Measurements from ENCODE around the gene ATP9A.

ATP9A gene

GRCh38 chr20:51763965-51764602, 4.1 kb downstream of the ATP9A start:
- no peak overlapping the region for H3K27ac ChIP-seq (ENCODE audit: low read depth, low read length, poor library complexity, severe bottlenecking)
- no peaks in the 10 kb centered on the region for H4K20me1 ChIP-seq (ENCODE audit: insufficient read depth, low read length)
- no peaks in the 10 kb centered on the region for H3K9me3 ChIP-seq (ENCODE audit: low read length)
- H3K27me3 ChIP-seq (ENCODE audit: insufficient read depth, low read length): 0 out of 2 replicates have a peak, but pooled peaks cover 2% of the 10 kb centered on the region
- TF ChIP-seq EZH2 (IDR thresholded peaks at IDR 0.05; ENCODE audit: borderline replicate concordance, low read length): no peak
- no peak for TF ChIP-seq CTCF (IDR thresholded peaks at IDR 0.05; ENCODE audit: low read length)
- no peak overlapping the region for H2AFZ ChIP-seq (ENCODE audit: low read length)
- no peaks in the 10 kb centered on the region for H3K9me2 ChIP-seq (ENCODE audit: low read depth, low read length)
- no peaks in the 10 kb centered on the region for H3K36me3 ChIP-seq (ENCODE audit: insufficient read depth, low read length)
- H3K4me1 ChIP-seq (ENCODE audit: insufficient read depth, low read length, severe bottlenecking): no peaks in the 10 kb centered on the region
- no peaks in the 10 kb centered on the region for H3F3A ChIP-seq (ENCODE audit: insufficient read depth, low read length)
- no peaks in the 10 kb centered on the region for H3K79me2 ChIP-seq (ENCODE audit: insufficient read depth, low read length)
- no peak overlapping the region for H3K9ac ChIP-seq (ENCODE audit: low read length)
- no peak overlapping the region for H3K4me3 ChIP-seq (ENCODE audit: low read depth, low read length, poor library complexity, severe bottlenecking)
- no peak overlapping the region for H3K4me2 ChIP-seq (ENCODE audit: low read length)

- Histone ChIP-seq H3K36me3 (ENCODE audit: insufficient read depth, low read length) (no peaks in the 10 kb centered on the region), H3K4me3 (ENCODE audit: low read depth, low read length, poor library complexity, severe bottlenecking) (no peak overlapping the region), H4K20me1 (ENCODE audit: insufficient read depth, low read length) (no peaks in the 10 kb centered on the region), H3F3A (ENCODE audit: insufficient read depth, low read length) (no peaks in the 10 kb centered on the region), H2AFZ (ENCODE audit: low read length) (no peak overlapping the region), H3K9ac (ENCODE audit: low read length) (no peak overlapping the region), H3K27me3 (ENCODE audit: insufficient read depth, low read length) (0 out of 2 replicates have a peak, but pooled peaks cover 2% of the 10 kb centered on the region), H3K4me1 (ENCODE audit: insufficient read depth, low read length, severe bottlenecking) (no peaks in the 10 kb centered on the region), H3K9me2 (ENCODE audit: low read depth, low read length) (no peaks in the 10 kb centered on the region), H3K79me2 (ENCODE audit: insufficient read depth, low read length) (no peaks in the 10 kb centered on the region), H3K27ac (ENCODE audit: low read depth, low read length, poor library complexity, severe bottlenecking) (no peak overlapping the region), H3K4me2 (ENCODE audit: low read length) (no peak overlapping the region), H3K9me3 (ENCODE audit: low read length) (no peaks in the 10 kb centered on the region)
- TF ChIP-seq CTCF (IDR thresholded peaks at IDR 0.05; ENCODE audit: low read length): no peak
- no peak for TF ChIP-seq EZH2 (IDR thresholded peaks at IDR 0.05; ENCODE audit: borderline replicate concordance, low read length)
These were observed 7.2 kb downstream of the ATP9A start for GRCh38 chr20:51760905-51761546.

GRCh38 chr20:51759769-51760510, 8.2 kb downstream of the ATP9A start:
- no peaks in the 10 kb centered on the region for H3K4me1 ChIP-seq (ENCODE audit: insufficient read depth, low read length, severe bottlenecking)
- 0 out of 2 replicates have a peak, but pooled peaks cover 2% of the 10 kb centered on the region for H3K27me3 ChIP-seq (ENCODE audit: insufficient read depth, low read length)
- no peaks in the 10 kb centered on the region for H3K36me3 ChIP-seq (ENCODE audit: insufficient read depth, low read length)
- H3K9ac ChIP-seq (ENCODE audit: low read length): no peak overlapping the region
- no peaks in the 10 kb centered on the region for H4K20me1 ChIP-seq (ENCODE audit: insufficient read depth, low read length)
- H3K79me2 ChIP-seq (ENCODE audit: insufficient read depth, low read length): no peaks in the 10 kb centered on the region
- H3F3A ChIP-seq (ENCODE audit: insufficient read depth, low read length): no peaks in the 10 kb centered on the region
- no peaks in the 10 kb centered on the region for H3K9me3 ChIP-seq (ENCODE audit: low read length)
- TF ChIP-seq EZH2 (IDR thresholded peaks at IDR 0.05; ENCODE audit: borderline replicate concordance, low read length): no peak
- no peak overlapping the region for H3K4me2 ChIP-seq (ENCODE audit: low read length)
- H3K9me2 ChIP-seq (ENCODE audit: low read depth, low read length): no peaks in the 10 kb centered on the region
- H3K4me3 ChIP-seq (ENCODE audit: low read depth, low read length, poor library complexity, severe bottlenecking): no peak overlapping the region
- no peak overlapping the region for H3K27ac ChIP-seq (ENCODE audit: low read depth, low read length, poor library complexity, severe bottlenecking)
- no peak overlapping the region for H2AFZ ChIP-seq (ENCODE audit: low read length)
